Renal cortical epithelial cell (primary cell): ENCODE measurements around the gene ELAPOR1. TPM values are rescaled to one million over a fixed set of nuclear protein-coding genes. Genes with fewer than 3 reads are reported as not detected.

Source experiments
- DNase-seq: peaks from one replicate; pipeline ENCODE4 v3.0.0-alpha.2; 2011; ENCODE audit warnings: low read depth
- total RNA-seq: library from RNA; depleted of rRNA; stranded (reverse); fragments of >200 nt; gene quantifications from 2 replicates; pipeline ENCODE4 v1.2.3, GENCODE V29; 2014

Gene ELAPOR1
- total RNA-seq, 1 donor from 2014 or later: 0.99 TPM

DNA sequence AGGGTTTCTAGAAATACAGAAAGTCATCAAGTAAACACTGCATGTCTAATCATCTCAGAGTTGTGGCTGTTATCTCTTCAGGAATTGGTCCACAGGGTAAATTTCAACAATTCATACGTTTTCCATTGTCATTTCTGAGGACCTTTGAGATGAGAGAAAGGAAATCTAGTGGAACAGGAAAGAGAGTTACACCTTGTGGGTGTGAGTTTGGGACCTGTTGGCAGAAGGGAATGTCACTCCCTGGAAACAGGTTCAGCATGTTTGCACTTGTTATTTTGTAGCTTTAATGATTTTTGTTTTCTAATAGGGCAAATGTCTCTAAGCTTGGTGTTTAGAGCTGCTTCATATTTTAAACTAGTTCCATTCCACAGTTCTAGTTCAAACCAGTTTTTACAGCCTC, 17.8 kb upstream of the ELAPOR1 start:
- DNase-seq: no peak

DNA sequence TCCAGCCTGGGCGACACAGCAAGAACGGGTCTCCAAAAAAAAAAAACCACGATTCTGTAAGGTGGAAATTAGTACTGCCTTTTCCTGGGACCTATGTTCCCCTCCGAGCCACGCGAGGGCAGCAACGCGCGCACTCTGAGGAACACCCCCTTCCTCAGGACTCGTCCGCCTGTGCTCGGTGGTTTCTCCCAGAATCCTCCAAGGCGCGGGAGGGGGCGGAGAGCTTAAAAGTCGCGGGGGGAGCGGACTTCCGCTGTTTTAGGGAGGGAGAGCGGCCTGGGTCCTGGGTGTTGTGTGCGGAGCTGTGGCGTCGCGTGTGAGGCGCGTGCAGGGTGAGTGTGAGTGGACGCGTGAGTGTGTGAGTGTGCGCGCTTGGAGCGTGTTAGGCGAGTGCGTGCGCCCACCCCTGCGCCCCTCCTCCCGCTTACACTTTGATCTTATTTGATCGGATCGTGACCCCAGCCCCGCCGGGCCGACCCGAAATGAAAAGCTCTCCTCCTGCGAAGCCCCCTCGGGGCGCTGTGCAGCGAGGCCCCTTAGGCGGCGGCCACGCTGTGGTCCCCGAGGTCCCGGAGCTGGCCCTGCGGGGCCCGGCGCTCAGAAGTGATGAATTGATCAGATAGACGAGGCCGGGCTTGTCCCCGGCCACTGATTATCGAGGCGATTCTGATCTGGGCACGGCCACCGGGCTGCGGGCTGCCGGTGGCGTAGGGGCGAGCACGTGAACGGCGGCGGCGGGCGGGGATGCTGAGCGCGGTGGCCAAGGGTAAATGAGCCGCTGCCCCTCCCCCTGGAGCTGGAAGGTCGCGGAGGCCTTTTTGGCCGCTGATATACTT, 13.8 kb upstream of the ELAPOR1 start:
- peak; percentile 88 for DNase-seq

DNA sequence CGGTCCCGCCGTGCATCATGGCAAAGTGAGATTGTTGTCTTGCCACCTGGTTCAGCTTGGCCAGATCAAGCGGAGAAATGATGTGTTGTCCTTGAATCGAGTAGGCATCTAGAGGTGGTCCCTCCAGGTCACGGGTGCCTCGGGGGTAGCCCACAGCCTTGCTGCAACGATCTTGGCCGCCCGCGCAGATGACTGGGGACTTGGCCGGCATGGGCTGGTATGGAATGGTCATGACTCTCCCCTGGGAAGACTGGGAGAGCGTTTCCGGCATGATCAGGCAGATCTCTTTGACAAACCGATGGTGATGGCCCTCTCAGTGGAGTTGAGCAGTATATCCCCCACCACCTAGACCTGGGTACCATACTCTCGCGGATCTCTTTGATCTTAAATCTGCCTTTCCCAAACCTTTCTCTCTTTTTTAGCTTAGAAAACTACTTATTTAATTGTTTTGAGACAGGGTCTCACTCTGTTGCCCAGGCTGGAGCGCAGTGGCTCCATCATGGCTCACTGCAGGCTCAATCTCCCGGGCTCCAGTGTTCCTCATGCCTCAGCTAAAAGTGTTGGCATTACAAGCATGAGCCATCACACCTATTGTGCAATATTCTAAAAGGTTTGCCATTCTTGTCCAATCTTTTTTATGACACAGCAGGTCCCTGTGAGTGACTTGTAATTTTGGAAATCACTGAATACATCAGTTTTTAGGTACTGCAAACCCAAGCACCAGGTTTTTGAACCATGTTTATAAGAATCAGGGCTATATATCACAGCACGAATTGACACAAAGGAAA, 9.4 kb upstream of the ELAPOR1 start:
- peak; percentile 69 for DNase-seq

DNA sequence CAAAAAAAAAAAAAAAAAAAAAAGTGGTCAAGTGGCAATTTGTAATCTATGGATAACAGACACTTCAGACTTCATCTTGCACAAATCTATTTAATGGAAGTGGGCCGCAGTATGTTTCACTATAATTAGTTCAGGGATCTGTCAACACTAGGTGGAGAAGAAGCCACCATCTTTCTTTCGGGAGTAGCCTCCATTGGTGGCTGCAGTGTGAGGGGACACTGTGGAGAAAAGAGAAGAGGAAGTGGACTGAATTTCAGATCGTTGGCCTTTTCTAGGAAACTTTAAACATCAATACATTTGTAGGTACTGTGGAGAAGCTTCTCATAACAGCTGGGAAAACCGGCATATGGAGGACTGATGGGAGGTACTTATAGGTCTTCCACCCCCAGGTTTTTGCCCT, 8.0 kb upstream of the ELAPOR1 start:
- DNase-seq: no peak

DNA sequence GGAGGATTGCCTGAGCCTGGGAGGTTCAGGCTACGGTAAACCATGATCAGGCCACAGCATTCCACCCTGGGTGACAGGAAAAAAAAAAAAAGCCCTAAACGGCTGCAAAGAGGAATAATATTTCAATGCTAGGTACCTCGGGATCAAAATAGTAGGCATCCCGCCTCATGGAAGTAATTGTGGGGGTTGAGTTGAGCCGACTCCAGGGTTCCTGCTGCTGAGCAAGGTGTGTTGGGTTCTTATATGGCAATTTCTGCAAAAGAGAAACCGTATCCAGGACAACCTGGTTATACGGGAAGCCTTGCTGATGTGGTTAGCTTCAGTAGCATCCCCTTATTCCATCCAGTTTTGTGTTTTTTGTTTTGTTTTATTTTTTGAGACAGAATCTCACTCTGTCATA, 6.1 kb upstream of the ELAPOR1 start:
- DNase-seq: no peak

DNA sequence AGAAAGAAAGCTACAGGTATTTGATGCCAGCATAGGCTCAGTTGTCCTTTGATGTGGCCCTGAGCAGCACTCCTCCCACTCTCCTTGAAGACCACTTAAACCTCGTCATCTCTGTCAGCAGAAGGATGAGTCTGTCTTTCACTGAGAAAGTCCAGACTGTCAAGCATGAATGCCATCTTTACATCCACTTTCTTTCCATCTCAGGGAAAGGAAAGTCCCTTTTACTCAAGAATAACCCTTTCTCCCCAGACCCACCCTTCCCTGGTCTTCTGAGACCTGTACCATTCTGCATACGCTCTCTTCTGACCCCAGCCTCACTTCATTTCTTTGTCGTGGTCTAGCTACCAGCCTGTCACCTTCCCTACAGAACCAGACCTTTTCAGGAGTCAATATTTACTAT, 4.0 kb upstream of the ELAPOR1 start:
- no peak for DNase-seq

DNA sequence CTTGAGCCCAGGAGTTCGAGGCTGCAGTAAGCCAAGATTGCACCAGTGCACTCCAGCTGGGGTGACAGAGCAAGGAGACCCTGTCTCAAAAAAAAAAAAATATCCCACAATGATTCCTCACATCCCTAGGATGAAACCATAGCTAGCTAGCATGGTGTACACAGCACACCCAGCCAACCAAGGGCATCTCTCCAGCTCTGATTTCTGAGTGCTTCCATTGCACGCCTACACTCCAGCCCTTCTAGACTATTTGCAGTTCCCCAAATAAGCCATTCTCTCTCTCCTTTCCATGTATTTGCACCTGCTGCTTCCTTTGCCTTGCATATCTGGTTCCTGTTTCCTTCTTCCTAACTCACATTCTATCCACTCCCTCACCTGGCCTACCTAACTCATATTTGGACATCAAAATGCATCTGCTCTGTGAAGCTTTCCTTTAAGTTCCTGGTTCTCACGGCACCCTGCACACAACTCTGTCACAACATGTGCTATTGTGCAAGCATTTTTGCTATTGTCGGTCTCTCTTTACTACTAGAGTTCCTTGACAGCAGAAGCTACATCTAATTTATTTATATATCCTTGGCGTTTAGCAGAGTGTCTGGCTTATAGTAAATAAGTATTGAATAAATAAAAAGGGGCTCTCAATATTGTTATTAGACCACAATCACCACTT, 2.4 kb upstream of the ELAPOR1 start:
- no peak for DNase-seq

DNA sequence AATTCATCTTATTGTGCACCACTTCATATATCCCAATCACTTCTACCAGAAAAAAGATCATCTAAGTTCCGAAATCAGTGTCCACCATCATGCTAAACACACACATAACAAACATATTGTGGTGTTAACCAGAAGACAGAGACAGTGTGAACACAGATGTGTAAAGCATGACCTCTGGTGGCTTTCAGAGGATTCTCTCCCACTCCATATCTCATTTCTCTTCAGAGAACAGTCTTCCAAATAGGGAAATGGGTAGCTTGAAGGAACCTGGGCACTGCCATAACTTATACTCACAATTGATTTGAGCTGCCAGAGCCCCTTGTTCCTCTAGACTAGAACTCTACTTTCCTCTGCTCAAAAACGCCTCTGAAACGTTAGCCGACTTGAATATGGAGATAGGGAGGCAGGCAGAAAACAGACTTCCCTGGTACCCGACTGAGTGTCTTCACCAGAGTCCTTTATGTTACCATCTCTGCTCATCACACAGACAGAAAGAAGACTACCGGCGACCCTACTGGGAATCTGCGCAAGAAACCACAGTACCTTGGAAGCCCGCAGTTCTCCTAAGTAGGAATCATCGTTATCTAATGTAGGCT, 1.8 kb upstream of the ELAPOR1 start:
- peak; percentile 55 for DNase-seq

DNA sequence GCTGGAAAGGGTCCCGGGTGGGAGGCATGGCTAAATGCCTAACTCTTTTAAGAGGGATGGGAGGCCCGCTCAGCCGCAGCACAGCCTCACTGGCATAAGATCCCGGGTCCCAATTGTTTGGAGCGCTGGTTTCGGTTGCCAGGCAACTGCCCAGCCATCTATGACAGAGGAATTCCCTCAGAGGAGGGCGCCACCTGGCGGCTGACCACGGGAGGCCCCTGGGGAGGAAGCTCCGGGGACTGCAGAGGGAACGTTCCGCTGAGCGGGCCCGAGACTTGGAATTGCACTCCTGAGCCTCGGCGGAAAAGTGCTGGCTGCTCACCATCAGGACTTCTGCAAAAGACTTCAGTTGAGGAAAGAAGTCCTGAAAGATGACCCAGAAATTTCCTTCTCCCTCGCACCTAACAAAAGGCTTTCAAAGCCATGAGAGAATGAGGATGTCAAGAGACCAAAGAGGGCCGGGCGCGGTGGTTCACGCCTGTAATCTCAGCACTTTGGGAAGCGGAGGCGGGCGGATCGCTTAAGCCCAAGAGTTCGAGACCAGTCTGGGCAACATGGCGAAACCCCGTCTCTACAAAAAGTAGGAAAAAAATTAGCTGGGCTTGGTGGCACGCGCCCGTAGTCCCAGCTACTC, 1.1 kb upstream of the ELAPOR1 start:
- DNase-seq: peak; percentile 84

DNA sequence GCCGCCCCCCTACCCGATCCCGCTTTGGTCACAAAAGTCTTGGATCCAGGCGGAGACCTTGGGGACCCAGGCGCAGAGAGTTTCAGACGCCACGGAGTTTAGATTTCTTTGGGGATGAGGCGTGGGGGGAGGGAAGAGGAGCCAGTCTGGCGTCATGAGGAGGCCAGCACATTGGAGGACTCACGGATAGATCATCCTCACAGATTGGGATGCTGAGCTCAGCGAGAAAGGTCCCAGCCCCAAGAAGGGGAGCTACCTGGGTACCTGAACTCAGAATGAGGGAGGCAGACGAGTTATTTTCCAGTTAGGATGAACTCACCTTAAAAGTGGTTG, 393 bp downstream of the ELAPOR1 start:
- DNase-seq: no peak

DNA sequence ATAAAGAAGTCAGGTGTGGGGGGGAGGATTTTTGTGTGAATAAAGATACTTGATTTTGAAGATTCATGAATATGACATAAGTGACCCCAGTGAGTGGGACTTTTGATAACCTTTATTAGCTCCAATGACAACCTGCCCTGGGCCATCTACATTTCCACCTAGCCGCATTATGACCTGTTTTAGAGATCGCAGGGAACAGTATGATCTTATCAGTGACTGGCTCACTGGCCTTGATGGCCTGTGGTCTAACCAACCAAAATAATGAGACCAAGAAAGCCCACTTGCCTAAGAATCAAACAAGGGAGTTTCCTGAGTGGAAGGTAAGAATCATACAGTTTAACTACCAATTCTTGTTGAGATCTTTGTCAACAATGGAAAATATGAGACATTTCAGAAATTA, 1.8 kb downstream of the ELAPOR1 start:
- no peak for DNase-seq

DNA sequence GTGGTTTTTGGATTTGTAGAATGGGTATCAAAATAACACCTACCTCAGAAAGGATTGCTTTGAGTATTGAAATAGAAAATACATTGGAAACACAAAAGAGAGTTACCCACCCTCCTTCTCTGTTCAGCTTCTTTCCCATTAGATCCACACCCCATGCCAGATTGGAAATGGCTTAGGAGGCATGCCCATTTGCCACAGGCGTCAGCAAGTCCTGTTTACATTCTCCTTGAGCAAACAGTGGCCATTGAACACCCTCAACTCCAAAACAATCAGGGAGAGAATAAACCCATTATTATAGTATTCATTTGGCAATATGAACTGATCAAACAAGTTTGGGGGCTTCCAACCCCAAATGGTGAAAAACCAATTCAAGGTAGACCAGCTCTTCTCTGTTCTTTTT, 2.4 kb downstream of the ELAPOR1 start:
- no peak for DNase-seq

DNA sequence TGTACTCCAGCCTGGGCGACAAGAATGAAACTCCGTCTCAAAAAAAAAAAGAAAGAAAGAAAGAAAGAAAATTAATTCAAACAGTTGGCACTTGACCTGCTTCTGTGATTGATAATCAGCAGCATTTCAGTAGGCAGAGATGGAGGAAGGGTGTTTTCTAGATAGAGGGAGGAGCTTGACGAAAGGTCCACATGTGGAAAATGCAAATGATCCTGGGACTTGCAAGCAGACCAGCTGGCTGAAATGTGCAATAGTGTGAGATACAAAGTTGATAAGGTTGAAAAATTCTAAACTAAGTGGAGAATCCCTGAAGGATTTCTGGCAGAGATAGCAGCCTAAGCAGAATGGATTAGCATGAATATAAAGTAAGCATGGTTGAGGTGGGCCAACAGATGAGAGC, 4.2 kb downstream of the ELAPOR1 start:
- no peak for DNase-seq

DNA sequence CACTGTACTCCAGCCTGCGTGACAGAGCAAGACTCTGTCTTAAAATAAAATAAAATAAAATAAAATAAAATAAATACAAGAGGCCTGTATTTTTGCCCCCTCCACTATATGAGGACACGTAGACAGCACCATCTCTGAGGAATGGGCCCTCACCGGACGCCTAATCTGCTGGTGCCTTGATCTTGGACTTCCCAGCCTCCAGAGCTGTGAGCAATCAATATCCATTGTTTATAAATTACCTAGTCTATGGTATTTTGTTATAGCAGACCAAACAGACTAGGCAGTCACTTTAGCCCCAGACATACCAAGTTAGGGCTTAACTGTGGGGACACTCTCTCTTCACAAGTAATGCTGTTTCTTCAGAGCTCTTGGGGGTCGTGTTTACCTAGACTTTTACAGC, 6.4 kb downstream of the ELAPOR1 start:
- no peak for DNase-seq

DNA sequence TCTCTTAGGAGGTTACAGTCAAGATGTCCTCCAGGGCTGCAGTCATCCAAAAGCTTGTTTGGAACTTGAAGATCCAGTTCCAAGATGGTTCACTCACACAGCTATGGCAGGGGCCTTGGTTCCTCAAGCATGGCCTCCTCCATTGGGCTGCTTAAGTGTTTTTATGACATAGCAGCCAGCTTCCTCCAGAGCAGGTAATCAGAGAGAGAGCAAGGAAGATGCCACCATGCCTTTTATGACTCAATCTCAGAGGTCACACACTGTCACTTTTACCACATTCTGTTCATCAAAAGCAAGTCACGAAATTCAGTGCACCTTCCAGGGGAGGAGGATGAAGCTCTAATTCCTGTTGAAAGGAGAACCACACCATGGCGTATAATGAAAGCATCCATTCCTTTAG, 17.1 kb downstream of the ELAPOR1 start:
- DNase-seq: no peak

DNA sequence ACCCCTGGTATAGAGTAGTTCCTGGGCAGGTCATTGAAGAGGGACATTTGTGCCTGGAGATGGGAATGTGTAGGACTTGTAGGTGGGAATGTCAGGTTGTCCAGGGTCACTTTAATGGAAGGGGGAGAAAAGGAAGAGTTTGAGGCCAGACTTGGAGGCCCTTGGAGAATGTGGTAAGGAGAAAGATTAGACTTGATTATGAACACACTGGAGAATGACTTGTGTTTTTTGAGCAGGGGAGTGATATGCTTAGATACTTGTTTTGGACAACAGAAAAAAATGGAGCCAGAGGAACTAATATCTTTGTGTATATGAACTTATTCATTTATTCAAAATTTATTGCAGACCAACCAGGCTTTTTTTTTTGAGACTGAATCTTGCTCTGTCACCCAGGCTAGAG, 17.9 kb downstream of the ELAPOR1 start:
- no peak for DNase-seq

DNA sequence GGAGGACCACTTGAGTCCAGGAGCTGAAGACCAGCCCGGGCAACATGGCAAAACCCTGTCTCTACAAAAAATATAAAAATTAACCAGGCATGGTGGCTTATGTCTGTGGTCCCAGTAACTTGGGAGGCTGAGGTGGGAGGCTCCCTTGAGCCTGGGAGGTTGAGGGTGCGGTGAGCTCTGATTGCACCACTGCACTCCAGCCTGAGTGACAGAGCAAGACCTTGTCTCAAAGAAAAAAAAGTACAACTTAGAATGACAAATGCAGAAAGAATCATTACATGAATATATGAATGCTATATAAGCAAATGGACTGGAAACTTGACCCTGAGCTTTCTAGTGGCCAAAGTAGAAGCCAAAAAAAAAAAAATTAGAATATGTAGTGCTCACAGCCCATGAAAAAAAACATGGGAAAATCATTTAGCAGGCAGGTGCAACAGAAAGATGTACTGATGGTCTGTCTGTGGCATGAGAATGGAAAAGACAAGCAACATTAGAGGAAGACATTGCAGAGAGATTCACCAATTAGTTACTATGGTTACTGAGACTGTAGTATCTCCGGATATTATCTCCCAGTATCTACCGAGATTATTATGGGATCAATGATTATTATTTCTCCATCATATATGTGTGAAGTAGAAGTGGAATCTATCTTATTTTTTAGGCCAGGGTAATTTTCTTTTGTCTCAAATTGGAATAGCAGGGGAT, 19.2 kb downstream of the ELAPOR1 start:
- DNase-seq: no peak

DNA sequence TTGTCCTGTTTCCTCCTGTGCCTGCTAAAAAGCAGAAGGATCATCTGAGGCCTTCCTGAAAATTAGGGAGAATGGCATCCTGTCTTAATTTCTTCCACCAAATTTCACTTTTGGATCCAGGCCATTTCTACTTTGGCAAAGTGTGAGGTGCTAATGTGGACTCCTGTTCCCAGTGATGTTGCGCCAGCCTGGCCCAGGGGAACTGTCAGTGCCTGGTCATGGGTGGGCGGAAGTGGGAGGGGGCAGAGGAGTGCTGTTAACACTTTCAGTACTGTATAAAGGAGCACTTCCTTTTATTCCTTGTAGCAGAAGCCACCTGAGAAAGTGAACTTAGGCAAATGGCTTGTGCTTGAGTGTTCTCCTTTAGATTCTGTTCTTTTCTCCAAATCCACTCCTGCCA, 19.9 kb downstream of the ELAPOR1 start:
- no peak for DNase-seq

DNA sequence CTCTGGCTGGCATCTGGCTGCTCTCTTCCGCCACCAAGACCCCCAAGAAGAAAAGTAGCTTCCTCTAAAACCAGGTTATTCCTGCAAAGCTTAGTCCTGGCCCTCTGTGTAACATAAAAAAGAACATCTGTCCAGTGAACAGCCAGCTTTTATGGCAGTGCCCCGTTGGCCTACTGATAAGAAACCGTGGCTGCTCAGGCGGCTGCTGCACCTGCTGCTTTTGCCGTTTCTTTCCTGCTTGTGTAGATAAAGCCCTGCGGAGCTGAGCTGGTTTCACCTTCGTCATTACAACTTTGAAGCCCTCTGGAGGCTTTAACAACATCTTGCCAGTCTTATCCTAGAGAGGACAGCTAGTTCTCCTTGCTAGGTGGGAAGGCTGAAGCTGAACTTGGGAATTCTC, 20.5 kb downstream of the ELAPOR1 start:
- DNase-seq: no peak

DNA sequence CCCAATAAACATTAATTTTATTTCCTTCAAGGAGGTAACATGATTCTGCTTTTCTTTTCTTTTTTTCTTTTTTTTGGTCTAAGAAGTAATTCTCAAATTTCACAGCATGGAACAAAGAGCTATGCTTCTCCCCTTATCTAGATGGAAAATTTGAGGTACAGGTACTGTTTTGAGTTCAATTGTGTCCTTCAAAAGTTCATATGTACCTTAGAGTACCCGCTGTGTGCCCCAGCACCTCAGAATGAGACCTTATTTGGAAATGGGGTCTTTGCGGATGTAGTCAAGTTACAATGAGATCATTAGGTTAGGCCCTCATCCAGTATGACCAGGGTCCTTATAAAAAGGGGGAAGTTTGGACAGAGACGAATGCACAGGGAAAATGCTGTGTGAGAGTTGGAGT, 22.0 kb downstream of the ELAPOR1 start:
- DNase-seq: no peak

DNA sequence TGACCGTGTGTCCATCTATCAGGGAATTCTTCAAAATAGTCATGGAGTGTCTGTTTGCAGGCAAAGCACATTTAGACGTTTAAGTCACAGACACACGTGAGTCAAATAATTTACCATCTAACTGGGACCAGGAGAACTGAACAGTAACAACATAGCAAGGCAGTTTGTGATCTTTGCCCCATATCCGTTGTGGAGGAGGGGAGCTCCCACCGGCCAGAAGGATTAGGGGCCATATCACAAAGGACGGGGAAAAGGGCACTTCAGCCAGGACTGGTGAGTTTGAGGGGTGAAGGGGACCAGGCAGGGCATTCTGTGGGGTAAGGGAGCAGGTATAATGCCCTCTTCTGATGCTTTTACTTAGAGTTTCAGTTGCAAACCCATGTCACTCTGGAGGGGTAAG, 22.9 kb downstream of the ELAPOR1 start:
- DNase-seq: no peak
